ENCODE results near the gene UIMC1. TPM values are rescaled to one million over a fixed set of nuclear protein-coding genes. Genes with fewer than 3 reads are reported as not detected.

The UIMC1 gene
- total RNA-seq, 2 donors from 2014 or later, result 46.6 to 50.8 TPM

- DNase-seq, result no peak
- no peak overlapping the region for H3K27ac ChIP-seq (ENCODE audit: low read depth, low read length)
- peaks cover 44% of the 10 kb centered on the region for H3K4me1 Mint-ChIP-seq
These were observed 97.8 kb downstream of the UIMC1 start for GRCh38 chr5:176908675-176909368.

DNA sequence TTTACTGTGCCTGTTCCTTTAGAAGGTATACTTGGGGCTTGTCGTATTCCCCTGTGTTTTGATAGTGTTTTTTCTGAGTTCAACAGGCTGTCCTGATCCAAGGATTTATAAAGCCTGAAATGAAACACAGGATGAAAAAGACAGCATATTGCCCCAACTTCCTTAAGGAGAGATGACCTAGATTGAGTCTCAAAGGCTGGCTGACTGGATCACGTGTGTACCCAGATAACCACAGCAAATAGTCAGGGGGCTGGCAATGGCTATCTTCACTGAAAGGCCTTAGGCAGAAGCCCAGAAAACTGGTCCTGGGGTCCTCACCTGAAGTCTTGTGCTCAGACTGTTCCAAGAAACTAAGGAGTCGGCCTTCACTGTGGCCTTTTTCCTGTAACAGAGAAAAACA lies 99.8 kb downstream of the UIMC1 start:
- TF ChIP-seq, protein P1, sequence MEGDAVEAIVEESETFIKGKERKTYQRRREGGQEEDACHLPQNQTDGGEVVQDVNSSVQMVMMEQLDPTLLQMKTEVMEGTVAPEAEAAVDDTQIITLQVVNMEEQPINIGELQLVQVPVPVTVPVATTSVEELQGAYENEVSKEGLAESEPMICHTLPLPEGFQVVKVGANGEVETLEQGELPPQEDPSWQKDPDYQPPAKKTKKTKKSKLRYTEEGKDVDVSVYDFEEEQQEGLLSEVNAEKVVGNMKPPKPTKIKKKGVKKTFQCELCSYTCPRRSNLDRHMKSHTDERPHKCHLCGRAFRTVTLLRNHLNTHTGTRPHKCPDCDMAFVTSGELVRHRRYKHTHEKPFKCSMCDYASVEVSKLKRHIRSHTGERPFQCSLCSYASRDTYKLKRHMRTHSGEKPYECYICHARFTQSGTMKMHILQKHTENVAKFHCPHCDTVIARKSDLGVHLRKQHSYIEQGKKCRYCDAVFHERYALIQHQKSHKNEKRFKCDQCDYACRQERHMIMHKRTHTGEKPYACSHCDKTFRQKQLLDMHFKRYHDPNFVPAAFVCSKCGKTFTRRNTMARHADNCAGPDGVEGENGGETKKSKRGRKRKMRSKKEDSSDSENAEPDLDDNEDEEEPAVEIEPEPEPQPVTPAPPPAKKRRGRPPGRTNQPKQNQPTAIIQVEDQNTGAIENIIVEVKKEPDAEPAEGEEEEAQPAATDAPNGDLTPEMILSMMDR (conservative IDR thresholded peaks at IDR 0.05), result no peak
- no peak for DNase-seq
- Mint-ChIP-seq H3K27ac (no peak overlapping the region), H3K9me3 (no peaks in the 10 kb centered on the region), H3K4me1 (peaks cover 47% of the 10 kb centered on the region), H3K27me3 (ENCODE audit: insufficient read depth) (no peaks in the 10 kb centered on the region), H3K4me3 (no peak overlapping the region), H3K36me3 (ENCODE audit: low read depth) (peaks cover 46% of the 10 kb centered on the region)
- H3K36me3 ChIP-seq (ENCODE audit: control insufficient read depth, insufficient read depth, low read length), result peaks cover 76% of the 10 kb centered on the region
- no peaks in the 10 kb centered on the region for H3K9me3 ChIP-seq (ENCODE audit: control insufficient read depth, low read length)
- no peak overlapping the region for H3K27ac ChIP-seq (ENCODE audit: low read depth, low read length)
- H3K9ac ChIP-seq (ENCODE audit: extremely low read depth, low read length, poor library complexity, severe bottlenecking), result no peak overlapping the region
- H3K27me3 ChIP-seq (ENCODE audit: control insufficient read depth, insufficient read depth, low read length, poor library complexity, severe bottlenecking), result no peaks in the 10 kb centered on the region
- H3K4me3 ChIP-seq (ENCODE audit: low read length), result no peak overlapping the region
- peaks cover 15% of the 10 kb centered on the region for H3K4me1 ChIP-seq (ENCODE audit: control insufficient read depth, insufficient read depth, low read length)
- WGBS, 2 experiments (ENCODE audit: insufficient coverage in 1 of 2, insufficient read length in 1 of 2), result 78 to 97% methylated on average over 2 to 3 of the region's 3 CpGs

More at GRCh38 chr5:176908675-176909368, 97.8 kb downstream of the UIMC1 start:
- H3K4me3 ChIP-seq (ENCODE audit: low read length), result peak overlapping the region; percentile 35
- Mint-ChIP-seq H3K27me3 (ENCODE audit: insufficient read depth) (no peaks in the 10 kb centered on the region), H3K36me3 (ENCODE audit: low read depth) (peaks cover 44% of the 10 kb centered on the region), H3K27ac (no peak overlapping the region), H3K4me3 (no peak overlapping the region), H3K9me3 (no peaks in the 10 kb centered on the region)
- TF ChIP-seq, protein P1 (conservative IDR thresholded peaks at IDR 0.05), result no peak
- 80 to 90% methylated on average over 4 to 5 of the region's 5 CpGs for WGBS, 2 experiments (ENCODE audit: insufficient coverage in 1 of 2, insufficient read length in 1 of 2)
- peaks cover 16% of the 10 kb centered on the region for H3K4me1 ChIP-seq (ENCODE audit: control insufficient read depth, insufficient read depth, low read length)
- no peak overlapping the region for H3K9ac ChIP-seq (ENCODE audit: extremely low read depth, low read length, poor library complexity, severe bottlenecking)
- H3K27me3 ChIP-seq (ENCODE audit: control insufficient read depth, insufficient read depth, low read length, poor library complexity, severe bottlenecking), result no peaks in the 10 kb centered on the region
- H3K36me3 ChIP-seq (ENCODE audit: control insufficient read depth, insufficient read depth, low read length), result peaks cover 60% of the 10 kb centered on the region
- H3K9me3 ChIP-seq (ENCODE audit: control insufficient read depth, low read length), result no peaks in the 10 kb centered on the region

GRCh38 chr5:176906126-176906525 lies 100.5 kb downstream of the UIMC1 start:
- Histone ChIP-seq H3K9me3 (ENCODE audit: control insufficient read depth, low read length) (no peaks in the 10 kb centered on the region), H3K27me3 (ENCODE audit: control insufficient read depth, insufficient read depth, low read length, poor library complexity, severe bottlenecking) (no peaks in the 10 kb centered on the region), H3K27ac (ENCODE audit: low read depth, low read length) (peak overlapping the region; percentile 18), H3K9ac (ENCODE audit: extremely low read depth, low read length, poor library complexity, severe bottlenecking) (no peak overlapping the region), H3K4me1 (ENCODE audit: control insufficient read depth, insufficient read depth, low read length) (peaks cover 15% of the 10 kb centered on the region), H3K4me3 (ENCODE audit: low read length) (no peak overlapping the region), H3K36me3 (ENCODE audit: control insufficient read depth, insufficient read depth, low read length) (peaks cover 76% of the 10 kb centered on the region)
- no peak overlapping the region for H3K27ac Mint-ChIP-seq
- no peak for DNase-seq
- 100% methylated on average over 1 of the region's 1 CpG; no CpG with 5 or more reads in 1 of the 2 experiments for WGBS, 2 experiments (ENCODE audit: insufficient coverage in 1 of 2, insufficient read length in 1 of 2)
- H3K27me3 Mint-ChIP-seq (ENCODE audit: insufficient read depth), result no peaks in the 10 kb centered on the region
- no peak overlapping the region for H3K4me3 Mint-ChIP-seq
- H3K9me3 Mint-ChIP-seq, result no peaks in the 10 kb centered on the region
- H3K36me3 Mint-ChIP-seq (ENCODE audit: low read depth), result peaks cover 46% of the 10 kb centered on the region
- peaks cover 43% of the 10 kb centered on the region for H3K4me1 Mint-ChIP-seq
- TF ChIP-seq, protein P1 (conservative IDR thresholded peaks at IDR 0.05), result no peak
